GM18508 (cell line): Measurements from ENCODE around the gene ARL17B.
"Not testable (repeated sequence)": the region's sequence is repeated elsewhere in the genome, so short reads cannot be mapped to it uniquely, and the experiment has no call there.

Experiments
- ATAC-seq: cut with Tn5 transposase; IDR thresholded peaks from one replicate; pipeline ENCODE4 v1.9.1; 2021; ENCODE audit warnings: moderate number of reproducible peaks; ENCODE audit not compliant: insufficient read depth, unreplicated experiment

Gene ARL17B

GRCh38 chr17:46361755-46362154 is at the start of gene ARL17B:
Gene ARL17B (minus strand): TSS chr17:46361766. CDS start chr17:46358397, 3,369 bp downstream.
- ATAC-seq = peak; percentile 85

- not testable (repeated sequence) for ATAC-seq
Measured at GRCh38 chr17:46409864-46410263, 48.3 kb upstream of the ARL17B start.

- not testable (repeated sequence) for ATAC-seq
Measured at GRCh38 chr17:46407155-46407554, 45.6 kb upstream of the ARL17B start.

GRCh38 chr17:46401033-46401787 is 39.6 kb upstream of the ARL17B start:
- not testable (repeated sequence) for ATAC-seq

- not testable (repeated sequence) for ATAC-seq
Measured at GRCh38 chr17:46400543-46400942, 39.0 kb upstream of the ARL17B start.

- ATAC-seq = not testable (repeated sequence)
Measured at GRCh38 chr17:46399993-46400392, 38.4 kb upstream of the ARL17B start.

- ATAC-seq = not testable (repeated sequence)
Measured at GRCh38 chr17:46396292-46396691, 34.7 kb upstream of the ARL17B start.

- ATAC-seq = not testable (repeated sequence)
Measured at GRCh38 chr17:46393702-46394101, 32.1 kb upstream of the ARL17B start.

- ATAC-seq = not testable (repeated sequence)
Measured at GRCh38 chr17:46385491-46385890, 23.9 kb upstream of the ARL17B start.

- ATAC-seq = not testable (repeated sequence)
Measured at GRCh38 chr17:46383118-46383517, 21.6 kb upstream of the ARL17B start.

GRCh38 chr17:46373418-46373817 is 11.9 kb upstream of the ARL17B start:
- not testable (repeated sequence) for ATAC-seq

- ATAC-seq = not testable (repeated sequence)
Measured at GRCh38 chr17:46372236-46373229, 11.0 kb upstream of the ARL17B start.

- ATAC-seq = not testable (repeated sequence)
Measured at GRCh38 chr17:46367520-46367919, 6.0 kb upstream of the ARL17B start.

GRCh38 chr17:46361145-46361735 is 326 bp downstream of the ARL17B start:
- ATAC-seq = peak; percentile 18

GRCh38 chr17:46353856-46354255 is 7.7 kb downstream of the ARL17B start:
- ATAC-seq = not testable (repeated sequence)

- not testable (repeated sequence) for ATAC-seq
Measured at GRCh38 chr17:46349060-46349459, 12.5 kb downstream of the ARL17B start.

GRCh38 chr17:46348345-46348744 is 13.2 kb downstream of the ARL17B start:
- not testable (repeated sequence) for ATAC-seq

GRCh38 chr17:46342131-46342530 is 19.4 kb downstream of the ARL17B start:
- not testable (repeated sequence) for ATAC-seq

GRCh38 chr17:46341220-46341619 is 20.3 kb downstream of the ARL17B start:
- not testable (repeated sequence) for ATAC-seq

- ATAC-seq = not testable (repeated sequence)
Measured at GRCh38 chr17:46294831-46295230, 66.7 kb downstream of the ARL17B start, which contains the start of gene LRRC37A. Gene LRRC37A (plus strand): TSS chr17:46295131. CDS start chr17:46295134, 3 bp downstream.
